H1 (cell line): ENCODE data around the gene ATP1B3. TPM values are rescaled to one million over a fixed set of nuclear protein-coding genes. Genes with fewer than 3 reads are reported as not detected.

Experiments used
- CHD7 ChIP-seq: fragments of 300-600 bp; sonication (generic); IDR thresholded peaks from 2 replicates; pipeline ENCODE4 v1.7.1; 2012; ENCODE audit warnings: low read length, moderate library complexity, mild to moderate bottlenecking, inconsistent platforms; ENCODE audit not compliant: insufficient replicate concordance
- polyA plus RNA-seq, 7 experiments: library from polyadenylated mRNA; depleted of rRNA in 3 of 7; stranded (reverse) in 5 of 7; unstranded in 2 of 7; fragments of >200 nt in 5 of 7; fragments of 200-250 nt in 2 of 7; gene quantifications; 1 replicate in 5 of 7; 2 replicates in 1 of 7; 4 replicates in 1 of 7; pipeline versions ENCODE4 v1.2.1 to v1.2.3, GENCODE V29; 2011 to 2013; ENCODE audit warnings: missing spikeins in 2 of 7, mixed read lengths in 2 of 7
- total RNA-seq: library from RNA; stranded (reverse); fragmentation: NEBNext Ultra II Directional; extraction: Animal tissue kit (Norgen Biotek cat#: 25700); gene quantifications from 2 replicates; pipeline ENCODE4 v1.2.1, GENCODE V29; 2021

ATP1B3 gene
- total and polyA plus RNA-seq, 2 of the 8 experiments (the other 6 are each of a cell fraction or from before 2014, with no cell fraction given) = 233 to 342 TPM

GRCh38 chr3:141853629-141854168 lies 22.7 kb upstream of the ATP1B3 start (continued):
- no peak for TF ChIP-seq CHD7
